OCI-LY3 (cell line): ENCODE results near the gene SLC4A7.
A peak's percentile ranks its signal among the peaks of the same experiment; 100 is the strongest.

ENCODE experiments used
- CTCF ChIP-seq: fragments of 200-600, 300-600 bp; sonication (generic); IDR thresholded peaks from 2 replicates; pipeline ENCODE4 v1.5.1; 2014; ENCODE audit warnings: antibody characterized with exemption, low read length, low read depth
- EZH2phosphoT487 ChIP-seq: fragments of 200-600 bp; shearing (Covaris generic); IDR thresholded peaks from 2 replicates; pipeline ENCODE4 v1.6.1; 2018; ENCODE audit warnings: antibody characterized with exemption, mixed run types, low read depth

- peak; percentile 45 for TF ChIP-seq CTCF
- no peak for TF ChIP-seq EZH2phosphoT487
These were observed 158.8 kb downstream of the SLC4A7 start for GRCh38 chr3:27325419-27325818.
